ENCODE results near the gene KRTAP3-3.

The KRTAP3-3 gene

DNA sequence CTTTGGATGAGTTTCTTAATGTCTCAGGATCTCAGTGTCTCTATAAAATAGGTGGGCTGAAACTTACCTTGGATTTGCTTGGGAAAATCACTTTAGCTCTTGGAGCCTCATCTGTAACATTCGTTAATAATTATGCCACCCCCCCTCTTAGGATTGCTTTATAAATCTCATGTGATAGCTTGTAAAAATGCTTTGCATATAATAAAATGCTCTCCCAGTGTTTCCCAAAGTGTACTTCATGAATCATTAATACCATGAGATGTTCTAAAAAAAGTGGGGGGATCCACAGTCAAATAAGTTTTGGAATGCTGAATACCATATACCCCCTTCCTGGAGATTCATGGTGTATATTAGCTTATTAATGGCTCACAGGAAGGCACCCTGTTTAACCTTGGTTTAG, 32.4 kb downstream of the KRTAP3-3 start:
- in situ Hi-C loops (cut with MboI; ENCODE audit: low sequenced_read_pairs), result no loop called here

DNA sequence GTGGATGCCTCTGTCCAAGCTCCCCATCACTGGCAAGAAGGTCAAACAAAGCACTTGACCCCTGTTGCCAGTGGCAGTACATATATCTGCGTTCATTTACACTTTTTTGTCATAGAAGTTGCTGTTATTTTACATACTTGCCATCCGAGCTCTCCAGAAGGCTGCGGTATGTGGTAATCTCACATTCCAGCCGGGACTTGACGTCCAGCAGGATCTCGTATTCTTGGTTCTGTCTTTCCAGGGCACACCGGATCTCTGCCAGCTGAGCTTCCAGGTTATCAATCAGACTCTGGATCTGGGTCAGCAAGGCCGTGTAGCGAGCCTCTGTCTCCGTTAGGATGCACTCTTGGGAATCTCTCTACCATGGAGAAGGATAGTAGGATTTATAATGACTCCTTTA, 33.8 kb downstream of the KRTAP3-3 start:
- in situ Hi-C loops (cut with MboI; ENCODE audit: low sequenced_read_pairs), result no loop called here

DNA sequence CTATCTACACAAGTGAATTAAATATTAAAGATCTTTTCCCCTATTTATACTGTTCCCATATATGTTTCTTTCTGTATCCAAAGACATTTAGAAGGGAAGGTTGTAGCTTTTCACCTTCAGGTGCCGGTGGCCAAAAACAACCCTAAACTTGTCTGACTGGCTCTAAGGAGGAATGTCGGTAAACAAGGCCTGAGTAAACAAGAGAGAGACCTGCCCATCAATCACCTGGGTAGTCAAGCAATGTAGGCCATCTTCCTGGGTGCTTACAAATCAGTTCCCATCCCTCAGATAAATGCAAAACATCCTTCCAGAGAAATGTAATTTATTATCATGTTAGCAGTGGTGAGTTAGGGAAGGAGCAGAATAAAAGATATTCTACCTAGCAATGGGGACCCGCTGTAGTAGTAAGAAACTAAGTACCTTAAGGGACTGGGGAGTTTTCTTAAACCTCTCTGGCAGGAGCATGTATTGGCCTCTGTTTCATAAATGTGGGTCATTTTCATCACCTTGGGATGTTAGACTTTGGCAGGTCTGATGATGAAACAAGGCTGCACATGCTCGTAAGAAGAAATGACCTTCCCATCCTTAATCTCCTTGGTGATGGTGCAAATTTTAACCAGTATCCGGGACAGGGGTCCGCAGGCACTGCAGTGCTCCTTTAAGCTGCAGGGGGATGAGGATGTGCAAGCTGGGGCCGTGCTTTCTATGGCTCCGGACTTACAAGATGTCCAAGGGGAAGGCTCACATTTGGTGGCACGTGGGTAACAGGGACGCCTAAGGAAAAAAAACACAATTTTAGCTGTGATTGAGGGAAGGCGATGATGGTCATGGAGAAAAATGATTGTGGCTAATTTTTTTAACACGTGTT, 35.6 kb downstream of the KRTAP3-3 start:
- in situ Hi-C loops (cut with MboI; ENCODE audit: low sequenced_read_pairs), result no loop called here

DNA sequence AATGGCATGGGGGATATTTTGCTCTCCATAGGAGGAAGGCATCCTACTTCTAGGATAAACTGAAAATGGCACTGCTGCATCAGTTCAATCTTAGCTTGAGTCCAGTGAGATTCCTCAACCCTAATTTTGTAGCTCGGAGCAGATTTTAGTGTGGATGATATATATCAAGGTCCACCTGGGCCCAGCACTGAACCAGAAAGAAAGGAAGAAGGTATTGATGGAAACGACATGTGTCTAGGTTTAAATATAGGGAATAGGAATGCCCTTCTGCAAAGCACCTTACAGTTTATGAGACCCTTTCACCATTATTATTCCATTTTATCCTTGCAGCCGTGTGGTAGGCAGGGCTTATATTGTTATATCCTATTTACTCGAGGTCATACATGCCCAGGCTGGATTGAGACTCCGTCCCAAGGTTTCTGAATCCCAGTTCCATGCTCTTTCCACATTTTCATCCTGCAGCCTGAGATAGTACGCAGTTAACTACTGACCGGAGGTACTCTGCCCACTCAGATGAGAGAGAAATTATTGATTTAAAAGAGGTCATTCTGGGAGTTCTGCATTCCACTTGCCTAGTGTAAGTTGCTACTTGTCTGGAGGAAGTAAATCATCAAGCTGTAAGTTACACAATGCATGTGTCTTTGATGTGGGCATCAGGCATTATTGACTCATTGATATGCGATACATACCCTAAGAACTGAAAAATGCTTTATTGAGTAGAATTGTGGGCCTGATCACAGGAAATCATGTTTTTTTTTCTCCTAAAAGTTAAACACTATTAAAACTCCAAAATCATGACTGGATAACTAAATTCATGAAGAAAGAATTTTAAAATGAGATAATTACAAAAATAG, 37.3 kb downstream of the KRTAP3-3 start:
- in situ Hi-C loops (cut with MboI; ENCODE audit: low sequenced_read_pairs), result no loop called here

DNA sequence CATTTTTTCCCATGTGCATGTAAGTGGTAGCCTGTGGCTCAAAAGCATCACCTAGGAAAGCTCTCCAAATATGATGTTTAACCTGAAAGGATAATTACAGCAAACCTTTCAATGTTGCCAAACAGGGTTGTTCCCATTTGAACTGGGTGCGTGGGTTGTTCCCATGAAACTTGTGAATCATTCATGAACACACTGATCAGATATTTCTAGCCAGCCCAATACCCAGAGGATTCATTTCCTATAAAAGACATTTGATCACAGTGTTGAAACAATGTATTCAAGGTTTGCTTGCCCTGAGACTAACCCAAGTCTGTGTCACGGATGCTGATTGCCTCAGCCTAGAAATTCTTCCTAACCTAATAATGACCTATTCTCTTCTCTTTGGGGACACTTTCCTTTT, 40.1 kb downstream of the KRTAP3-3 start:
- in situ Hi-C loops (cut with MboI; ENCODE audit: low sequenced_read_pairs), result no loop called here

DNA sequence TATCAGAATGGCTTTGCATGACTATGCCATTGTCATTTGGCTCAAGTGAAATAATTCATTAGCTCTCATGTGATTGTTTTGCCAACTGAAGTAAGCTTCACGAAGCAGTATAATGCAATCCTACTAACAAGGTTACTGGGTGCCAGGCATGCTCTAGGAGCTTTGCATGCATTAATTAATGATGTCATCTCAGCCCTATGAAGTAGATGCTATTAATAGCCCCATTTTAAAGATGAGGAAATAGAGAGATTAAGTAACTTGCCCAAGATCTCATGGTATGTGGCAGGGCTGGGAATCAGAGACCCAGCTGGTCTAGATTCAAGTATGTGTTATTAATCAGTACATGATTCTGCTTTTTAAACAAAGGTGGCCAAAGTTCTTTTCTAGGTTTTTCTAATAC, 41.3 kb downstream of the KRTAP3-3 start:
- in situ Hi-C loops (cut with MboI; ENCODE audit: low sequenced_read_pairs), result no loop called here

DNA sequence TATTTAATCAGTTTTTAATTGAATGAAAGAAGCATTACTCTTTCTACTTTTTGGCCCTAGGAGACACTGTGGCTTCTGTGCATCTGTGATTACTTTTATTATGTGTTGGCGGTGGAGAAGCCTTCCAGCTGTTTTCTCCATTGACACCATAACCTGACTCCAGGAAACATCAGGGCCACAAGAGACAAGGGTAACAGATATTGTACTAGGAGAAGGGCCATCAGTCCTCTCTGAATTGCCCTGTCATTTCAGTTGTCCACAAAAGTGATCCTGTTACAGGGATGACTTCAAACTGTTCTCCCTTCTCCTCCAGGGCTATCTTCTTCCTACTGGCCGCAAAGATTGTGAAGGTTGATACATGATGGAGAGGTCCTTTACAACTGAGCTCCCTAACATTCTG, 41.8 kb downstream of the KRTAP3-3 start:
- in situ Hi-C loops (cut with MboI; ENCODE audit: low sequenced_read_pairs), result no loop called here

DNA sequence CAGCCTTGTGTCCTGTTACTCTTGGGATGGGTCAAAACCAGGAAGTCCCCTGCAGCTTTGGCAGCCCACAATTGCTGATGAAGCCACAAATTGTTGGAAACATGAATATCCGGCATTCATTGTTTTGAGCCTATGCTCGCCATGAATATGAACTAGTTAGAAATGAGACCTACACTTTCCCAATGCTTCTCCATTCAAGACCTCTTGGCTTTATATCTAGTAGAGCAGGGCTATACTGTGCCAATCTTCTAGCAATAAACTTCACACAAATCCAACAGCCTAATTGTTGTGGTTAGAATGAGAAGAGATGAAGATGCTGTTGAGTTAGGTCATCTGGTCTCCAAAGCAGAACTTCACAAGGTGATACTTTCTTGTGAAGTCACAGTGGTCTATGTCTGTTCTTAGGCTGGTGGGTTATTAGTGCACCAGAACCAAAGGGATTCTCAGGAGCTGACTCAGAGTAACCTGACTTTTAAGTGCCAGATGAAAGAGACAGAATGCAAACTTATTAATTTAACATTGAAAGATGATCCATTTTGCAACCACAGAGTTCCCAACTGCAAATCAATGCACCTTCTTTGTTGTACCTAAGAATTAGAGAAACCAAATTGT, 42.8 kb downstream of the KRTAP3-3 start:
- in situ Hi-C loops (cut with MboI; ENCODE audit: low sequenced_read_pairs), result no loop called here

DNA sequence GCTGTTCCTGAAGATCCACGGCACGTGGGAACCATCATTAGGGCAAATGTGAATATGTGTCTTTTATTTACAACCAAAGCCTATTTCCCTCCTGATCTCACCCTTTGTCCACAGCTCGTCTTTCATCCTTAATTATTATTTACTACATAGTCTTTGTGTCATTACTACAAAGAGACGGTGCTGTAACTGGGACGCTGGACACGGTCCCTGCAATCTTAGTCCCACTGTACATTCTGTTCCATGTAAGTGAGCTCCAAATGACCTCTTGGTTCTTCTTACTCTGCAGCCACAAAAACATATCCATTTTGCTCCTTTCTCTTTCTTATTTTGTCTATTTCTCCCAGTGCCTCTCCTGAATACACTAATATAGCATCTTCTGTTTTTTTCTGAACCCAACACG, 43.8 kb downstream of the KRTAP3-3 start:
- in situ Hi-C loops (cut with MboI; ENCODE audit: low sequenced_read_pairs), result no loop called here

DNA sequence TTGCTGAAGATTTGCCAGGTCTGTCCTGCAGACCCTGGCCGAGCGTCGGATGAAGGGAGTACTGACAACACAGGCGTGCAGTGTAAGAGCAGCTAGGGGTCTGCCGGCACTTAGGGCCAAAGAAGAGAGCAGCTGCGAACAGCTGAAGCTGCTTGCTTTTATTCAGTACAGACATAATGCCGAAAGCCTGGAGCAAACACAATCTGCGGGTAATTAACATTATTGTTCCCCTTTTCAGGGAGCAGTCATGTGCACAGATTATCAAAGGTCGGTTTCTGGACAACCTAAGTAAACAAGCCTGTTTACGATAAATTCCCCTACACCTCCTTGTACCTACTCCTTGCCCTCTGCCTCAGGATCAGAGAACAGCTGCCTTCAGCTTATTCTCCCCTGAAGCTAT, 44.5 kb downstream of the KRTAP3-3 start:
- in situ Hi-C loops (cut with MboI; ENCODE audit: low sequenced_read_pairs), result no loop called here

DNA sequence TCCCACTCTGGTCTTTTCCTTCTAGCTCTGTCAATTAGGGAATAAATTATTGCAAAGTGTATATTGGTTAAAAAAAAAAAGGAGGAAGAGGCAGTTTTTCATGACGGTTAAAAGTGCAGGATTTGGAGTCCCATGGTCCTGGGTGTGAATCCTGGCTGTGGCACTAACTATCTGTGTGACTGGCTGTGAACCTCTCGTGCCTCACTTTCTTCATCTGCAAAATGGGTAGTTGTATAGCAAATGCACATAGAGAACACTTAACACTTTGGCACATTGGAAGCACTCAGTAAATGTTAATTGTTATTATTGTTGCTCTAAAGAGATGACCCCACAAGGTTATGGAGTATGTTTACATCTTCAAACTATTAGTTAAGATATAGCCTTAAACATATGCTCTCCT, 46.0 kb downstream of the KRTAP3-3 start:
- in situ Hi-C loops (cut with MboI; ENCODE audit: low sequenced_read_pairs), result no loop called here

DNA sequence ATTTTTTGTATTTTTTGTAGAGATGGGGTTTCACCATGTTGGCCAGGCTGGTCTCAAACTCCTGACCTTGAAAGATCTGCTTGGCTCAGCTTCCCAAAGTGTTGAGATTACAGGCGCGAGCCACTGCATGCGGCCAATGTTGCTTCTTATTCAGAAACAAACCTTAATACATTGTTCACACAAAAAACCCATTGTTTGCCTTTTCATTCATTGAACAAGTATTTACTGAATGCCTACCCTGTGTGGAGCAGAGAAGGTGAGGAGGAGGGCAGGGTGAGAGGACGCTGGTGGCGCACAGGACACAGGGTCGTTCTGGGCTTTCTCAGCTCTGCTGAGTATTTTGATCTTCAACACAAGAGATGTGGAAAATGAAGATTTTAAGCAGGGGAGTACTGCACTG, 48.5 kb downstream of the KRTAP3-3 start:
- in situ Hi-C loops (cut with MboI; ENCODE audit: low sequenced_read_pairs), result no loop called here

DNA sequence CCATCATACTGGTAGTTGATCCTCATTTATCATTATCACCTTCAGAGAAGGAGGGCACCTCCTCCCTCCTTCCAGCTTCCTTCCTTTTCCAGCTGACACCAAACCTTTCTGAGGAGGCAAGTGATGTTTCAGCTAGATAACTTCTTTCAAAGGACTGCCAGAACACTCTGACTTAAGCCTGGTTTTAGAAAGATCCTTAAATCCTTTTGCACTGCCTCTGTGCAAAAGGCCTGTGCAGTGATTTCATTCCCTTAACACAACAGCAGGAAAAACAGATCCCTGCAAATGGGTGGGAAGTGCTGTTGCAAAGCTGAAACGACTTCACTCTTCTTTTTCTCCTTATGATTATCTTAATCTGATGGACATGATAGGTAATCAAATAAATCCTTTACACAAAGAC, 49.4 kb downstream of the KRTAP3-3 start:
- in situ Hi-C loops (cut with MboI; ENCODE audit: low sequenced_read_pairs), result no loop called here
